HL-60 (cell line): Measurements from ENCODE around the gene TPT1.
"Not testable (repeated sequence)": the region's sequence is repeated elsewhere in the genome, so short reads cannot be mapped to it uniquely, and the experiment has no call there.

Source experiments
- DNase-seq, 2 experiments: peaks; one replicate each; pipeline ENCODE4 v3.0.0-alpha.2; 2010 to 2020; ENCODE audit warnings: low read depth in 1 of 2, low spot score in 1 of 2
- H3K27ac ChIP-seq: fragments of 250-450 bp; sonication (Bioruptor Pico); replicated peaks from 2 replicates; pipeline ENCODE4 v1.5.1; 2020; ENCODE audit warnings: mild to moderate bottlenecking, moderate library complexity
- H3K27me3 ChIP-seq: fragments of 250-450 bp; sonication (Bioruptor Pico); 2 replicates; pipeline ENCODE4 v1.5.1; 2021; ENCODE audit warnings: mild to moderate bottlenecking, moderate library complexity; ENCODE audit not compliant: insufficient read depth, poor library complexity, severe bottlenecking
- H3K4me3 ChIP-seq: replicated peaks from 2 replicates; pipeline ENCODE4 v1.5.1; 2011; ENCODE audit warnings: mild to moderate bottlenecking, control low read depth, low read length; ENCODE audit not compliant: insufficient read depth
- CTCF ChIP-seq: IDR thresholded peaks from one replicate; pipeline ENCODE4 v1.5.1; 2011; ENCODE audit warnings: low read length, control low read depth, inconsistent platforms; ENCODE audit not compliant: insufficient read depth
- GABPA ChIP-seq: IDR thresholded peaks from 2 replicates; pipeline ENCODE4 v1.6.1; 2012; ENCODE audit warnings: low read depth
- POLR2AphosphoS5 ChIP-seq: IDR thresholded peaks from 2 replicates; pipeline ENCODE4 v1.6.1; 2012; ENCODE audit warnings: low read depth
- REST ChIP-seq: IDR thresholded peaks from 2 replicates; pipeline ENCODE4 v1.6.1; 2012; ENCODE audit warnings: low read depth; ENCODE audit not compliant: insufficient replicate concordance
- SPI1 ChIP-seq: IDR thresholded peaks from 2 replicates; pipeline ENCODE4 v1.6.1; 2012; ENCODE audit warnings: low read depth, mild to moderate bottlenecking, borderline replicate concordance

TPT1 gene

GRCh38 chr13:45349438-45349837 lies 8.5 kb upstream of the TPT1 start:
- peak in 1 of 2 experiments; percentile 41 for DNase-seq
- TF ChIP-seq REST (no peak), GABPA (no peak), POLR2AphosphoS5 (no peak), CTCF (no peak)
- Histone ChIP-seq H3K27ac (no peak overlapping the region), H3K27me3 (no peaks in the 10 kb centered on the region), H3K4me3 (no peak overlapping the region)

GRCh38 chr13:45344064-45344463 lies 3.1 kb upstream of the TPT1 start:
- not testable (repeated sequence) for H3K27ac ChIP-seq, DNase-seq, H3K27me3 ChIP-seq, H3K4me3 ChIP-seq

GRCh38 chr13:45343102-45343501 lies 2.1 kb upstream of the TPT1 start:
- not testable (repeated sequence) for H3K27me3 ChIP-seq, H3K4me3 ChIP-seq, DNase-seq, H3K27ac ChIP-seq

- H3K4me3 ChIP-seq, DNase-seq, H3K27me3 ChIP-seq, H3K27ac ChIP-seq: not testable (repeated sequence)
Measured at GRCh38 chr13:45342668-45343067, 1.7 kb upstream of the TPT1 start.

GRCh38 chr13:45341799-45342500 lies 967 bp upstream of the TPT1 start:
- DNase-seq: peak in 1 of 2 experiments; percentile 87
- TF ChIP-seq CTCF: no peak
- TF ChIP-seq SPI1: no peak
- no peak for TF ChIP-seq POLR2AphosphoS5
- no peak for TF ChIP-seq GABPA
- TF ChIP-seq REST: no peak
- Histone ChIP-seq H3K4me3 (peak overlapping the region; percentile 87), H3K27me3 (no peaks in the 10 kb centered on the region), H3K27ac (peak overlapping the region; percentile 71)
